Panc1 (cell line): ENCODE results near the gene LDB2. TPM values are rescaled to one million over a fixed set of nuclear protein-coding genes. Genes with fewer than 3 reads are reported as not detected.

Experiments used
- ATAC-seq: fragments of 200-7000 bp; cut with Tn5 transposase; 2 replicates; pipeline ENCODE4 v1.9.1; 2020; ENCODE audit warnings: mild to moderate bottlenecking, moderate library complexity
- BruUV-seq: library from RNA; stranded (reverse); fragments of 400-500 nt; replicated peaks from 2 replicates; lab custom pipeline; 2021; lab: Mats Ljungman, UMichigan
- CTCF ChIA-PET: fragments of 300-600 bp; sonication (Branson Sonifier 250); formaldehyde crosslinking; loops from one replicate; lab custom pipeline; 2022; ENCODE audit warnings: antibody characterized with exemption; lab: Charles Lee
- POLR2A ChIA-PET: fragments of 300-600 bp; sonication (Branson Sonifier 250); formaldehyde crosslinking; loops from one replicate; lab custom pipeline; 2022; ENCODE audit warnings: antibody characterized with exemption; lab: Charles Lee
- DNase-seq: peaks from one replicate; pipeline ENCODE4 v3.0.0-alpha.2; 2010; ENCODE audit warnings: low read depth, low spot score
- H3K27ac ChIP-seq: 2 replicates; pipeline ENCODE4 v1.5.1; 2011; ENCODE audit warnings: mild to moderate bottlenecking, low read length, inconsistent platforms
- H3K27me3 ChIP-seq: fragments of 200-500 bp; sonication (Bioruptor generic); 2 replicates; pipeline ENCODE4 v1.6.0; 2014; ENCODE audit warnings: low read length, inconsistent platforms; ENCODE audit not compliant: control insufficient read depth, insufficient read depth
- H3K36me3 ChIP-seq: fragments of 200-500 bp; sonication (Bioruptor generic); 2 replicates; pipeline ENCODE4 v1.5.1; 2014; ENCODE audit warnings: inconsistent platforms, mild to moderate bottlenecking, low read length, moderate library complexity; ENCODE audit not compliant: control insufficient read depth, insufficient read depth
- H3K4me1 ChIP-seq: 2 replicates; pipeline ENCODE4 v1.5.1; 2011; ENCODE audit warnings: inconsistent platforms, mild to moderate bottlenecking, low read length, moderate library complexity; ENCODE audit not compliant: control insufficient read depth, insufficient read depth
- H3K4me3 ChIP-seq, 2 experiments: 2 replicates each; pipeline ENCODE4 v1.5.1; 2011 to 2012; ENCODE audit warnings: low read depth in 2 of 2, low read length in 2 of 2, mild to moderate bottlenecking in 2 of 2, inconsistent platforms in 1 of 2, moderate library complexity in 1 of 2
- H3K9me3 ChIP-seq: fragments of 200-500 bp; sonication (Bioruptor generic); 2 replicates; pipeline ENCODE4 v1.5.1; 2014; ENCODE audit warnings: low read depth, mild to moderate bottlenecking, inconsistent platforms, low read length, moderate library complexity; ENCODE audit not compliant: control insufficient read depth, insufficient read depth
- CTCF ChIP-seq: fragments of 450-650 bp; IDR thresholded peaks from 2 replicates; pipeline ENCODE4 v1.5.1; 2017; ENCODE audit warnings: mild to moderate bottlenecking
- POLR2AphosphoS5 ChIP-seq: IDR thresholded peaks from 2 replicates; pipeline ENCODE4 v1.6.1; 2012; ENCODE audit warnings: mild to moderate bottlenecking, low read depth, low read length, moderate library complexity
- REST ChIP-seq, 2 experiments: IDR thresholded peaks; 2 replicates each; pipeline ENCODE4 v1.6.1; 2011 to 2012; ENCODE audit warnings: low read depth in 2 of 2, control low read depth in 1 of 2, low read length in 1 of 2, mild to moderate bottlenecking in 1 of 2, moderate library complexity in 1 of 2; ENCODE audit not compliant: insufficient read depth in 1 of 2
- SIN3A ChIP-seq: IDR thresholded peaks from 2 replicates; pipeline ENCODE4 v1.6.1; 2012; ENCODE audit warnings: low read depth, mild to moderate bottlenecking, low read length, moderate library complexity, borderline replicate concordance; ENCODE audit not compliant: insufficient read depth
- TCF7L2 ChIP-seq: IDR thresholded peaks from 2 replicates; pipeline ENCODE4 v1.6.1; 2011; ENCODE audit warnings: mild to moderate bottlenecking, low read depth, low read length, inconsistent platforms
- in situ Hi-C: cut with HindIII; loops from 2 replicates; pipeline ENCODE4 v1.10.0; 2016; ENCODE audit warnings: low sequenced_read_pairs, low pct_unique_long_range_greater_than_20kb
- intact Hi-C: fragments of 100-400 bp; cut with micrococcal nuclease; formaldehyde crosslinking; loops from one replicate; pipeline ENCODE4 v1.10.0; 2022; ENCODE audit not compliant: unreplicated experiment
- total RNA-seq: library from RNA; stranded (reverse); gene quantifications from one replicate; pipeline ENCODE4 v1.2.1, GENCODE V29; 2021; ENCODE audit not compliant: unreplicated experiment

Gene LDB2
- total RNA-seq, 1 experiment from 2014 or later, result not detected

GRCh38 chr4:16844816-16845586 lies 53.4 kb downstream of the LDB2 start:
- Histone ChIP-seq H3K9me3 (no peaks in the 10 kb centered on the region), H3K4me1 (no peaks in the 10 kb centered on the region), H3K27me3 (no peaks in the 10 kb centered on the region), H3K4me3 (no peak overlapping the region), H3K36me3 (no peaks in the 10 kb centered on the region), H3K27ac (no peak overlapping the region)
- in situ Hi-C loops, result no loop called here
- ChIA-PET CTCF (no interaction called here), POLR2A (no interaction called here)
- DNase-seq (no peak), ATAC-seq (no peak)
- no TSS peak for BruUV-seq
- intact Hi-C loops, result no loop called here
- TF ChIP-seq CTCF (no peak), POLR2AphosphoS5 (no peak), SIN3A (no peak), REST (IDR thresholded peaks at IDR 0.05; ENCODE audit: insufficient read depth in 1 of 2, low read depth in 2 of 2, low read length in 1 of 2) (no peak), TCF7L2 (no peak)

DNA sequence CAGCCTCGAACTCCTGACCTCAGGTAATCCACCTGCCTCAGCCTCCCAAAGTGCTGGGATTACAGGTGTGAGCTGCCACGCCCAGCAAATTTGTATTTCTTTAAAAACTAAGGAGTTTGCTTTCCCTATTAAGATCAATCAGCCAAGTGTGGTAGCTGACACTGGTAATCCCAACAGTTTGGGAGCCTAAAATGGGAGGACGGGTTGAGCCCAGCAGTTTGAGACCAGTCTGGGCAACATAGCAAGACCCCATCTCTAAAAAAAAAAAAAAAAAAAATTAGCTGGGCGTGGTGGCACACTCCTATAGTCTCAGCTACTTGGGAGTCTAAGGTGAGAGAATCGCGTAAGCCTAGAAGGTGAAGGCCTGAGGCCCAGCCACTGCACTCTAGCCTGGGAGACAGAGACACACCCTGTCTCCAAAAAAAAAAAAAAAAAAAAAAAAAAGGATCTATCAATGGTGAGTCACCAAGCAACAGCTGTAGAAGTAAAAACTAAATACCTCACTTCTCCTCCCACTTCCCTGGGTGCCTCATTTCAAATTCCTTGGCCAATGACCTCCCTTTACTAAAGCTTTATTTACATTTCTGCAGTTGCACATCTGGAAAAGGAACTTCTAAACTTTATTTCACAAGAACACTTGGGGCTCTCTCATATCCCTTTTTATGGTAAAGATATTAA lies 54.5 kb downstream of the LDB2 start:
- CTCF ChIA-PET, result no interaction called here
- Histone ChIP-seq H3K4me3 (no peak overlapping the region), H3K27ac (no peak overlapping the region), H3K4me1 (no peaks in the 10 kb centered on the region), H3K9me3 (no peaks in the 10 kb centered on the region), H3K36me3 (no peaks in the 10 kb centered on the region), H3K27me3 (no peaks in the 10 kb centered on the region)
- in situ Hi-C loops (no loop called here), intact Hi-C loops (no loop called here)
- no peak for TF ChIP-seq REST (IDR thresholded peaks at IDR 0.05; ENCODE audit: insufficient read depth in 1 of 2, low read depth in 2 of 2, low read length in 1 of 2)
- no peak for TF ChIP-seq SIN3A
- TF ChIP-seq TCF7L2, result no peak
- TF ChIP-seq POLR2AphosphoS5, result no peak
- no peak for TF ChIP-seq CTCF
- POLR2A ChIA-PET, result no interaction called here
- no TSS peak for BruUV-seq
- ATAC-seq, result no peak
- no peak for DNase-seq
